Measurements from ENCODE around the gene IGFLR1. TPM values are rescaled to one million over a fixed set of nuclear protein-coding genes. Genes with fewer than 3 reads are reported as not detected.
A peak's percentile ranks its signal among the peaks of the same experiment; 100 is the strongest.

Gene IGFLR1
- total and polyA plus RNA-seq, 4 donors: 7.0 to 59.7 (median 31.2) TPM

GRCh38 chr19:35745328-35746086 lies 3.3 kb upstream of the IGFLR1 start, which contains the start of the genes PSENEN and U2AF1L4:
TSS of gene PSENEN (plus strand) at chr19:35745651. CDS start at chr19:35745931, 280 bp downstream.
TSS of gene U2AF1L4 (minus strand) at chr19:35745418. CDS start at chr19:35745391, 27 bp downstream.
- peaks cover 0 to 3% (median 0%) of the 10 kb centered on the region in 4 donors for H3K36me3 ChIP-seq (ENCODE audit: control insufficient read depth in 4 of 4, insufficient read depth in 3 of 4, low read depth in 1 of 4, low read length in 3 of 4)
- H3K9ac ChIP-seq (ENCODE audit: low read depth in 1 of 2, low read length in 2 of 2): peak within 1 kb of the TSS; percentile 51 to 79
- H3K4me3 ChIP-seq (ENCODE audit: low read depth in 1 of 3, low read length in 3 of 3): peak within 1 kb of the TSS; percentile 81 to 87 (median 82)
- WGBS: under 1% methylated on average over 40 of the region's 40 CpGs
- H3K4me1 ChIP-seq (ENCODE audit: control insufficient read depth in 4 of 4, insufficient read depth in 4 of 4, low read length in 3 of 4): peaks cover 6 to 47% (median 34%) of the 10 kb centered on the region in 4 donors
- peak; percentile 91 for DNase-seq (ENCODE audit: low spot score)
- peak within 1 kb of the TSS; percentile 98 to 99 for H3K27ac ChIP-seq (ENCODE audit: low read depth in 1 of 2, low read length in 2 of 2)
- no peaks in the 10 kb centered on the region for H3K9me3 ChIP-seq (ENCODE audit: control insufficient read depth in 4 of 4, low read length in 3 of 4)
- TF ChIP-seq RAD21 (IDR thresholded peaks at IDR 0.05) (no peak), RXRA (IDR thresholded peaks at IDR 0.05) (peak in 1 of 2 donors; percentile 28), HNF4G (IDR thresholded peaks at IDR 0.05) (no peak), GABPA (IDR thresholded peaks at IDR 0.05 in 1 of 2, conservative IDR thresholded peaks at IDR 0.05 in 1 of 2) (peak; percentile 78 to 94), JUND (IDR thresholded peaks at IDR 0.05) (no peak), EGR1 (IDR thresholded peaks at IDR 0.05; ENCODE audit: low read depth in 2 of 2) (peak; percentile 87 to 93), HNF4A (conservative IDR thresholded peaks at IDR 0.05) (peak in 1 of 2 donors; percentile 3), FOXA2 (IDR thresholded peaks at IDR 0.05) (no peak), SP1 (IDR thresholded peaks at IDR 0.05) (no peak), MAX (IDR thresholded peaks at IDR 0.05) (no peak), TAF1 (conservative IDR thresholded peaks at IDR 0.05) (no peak), YY1 (IDR thresholded peaks at IDR 0.05) (peak; percentile 97)
- TF ChIP-seq, protein P1, sequence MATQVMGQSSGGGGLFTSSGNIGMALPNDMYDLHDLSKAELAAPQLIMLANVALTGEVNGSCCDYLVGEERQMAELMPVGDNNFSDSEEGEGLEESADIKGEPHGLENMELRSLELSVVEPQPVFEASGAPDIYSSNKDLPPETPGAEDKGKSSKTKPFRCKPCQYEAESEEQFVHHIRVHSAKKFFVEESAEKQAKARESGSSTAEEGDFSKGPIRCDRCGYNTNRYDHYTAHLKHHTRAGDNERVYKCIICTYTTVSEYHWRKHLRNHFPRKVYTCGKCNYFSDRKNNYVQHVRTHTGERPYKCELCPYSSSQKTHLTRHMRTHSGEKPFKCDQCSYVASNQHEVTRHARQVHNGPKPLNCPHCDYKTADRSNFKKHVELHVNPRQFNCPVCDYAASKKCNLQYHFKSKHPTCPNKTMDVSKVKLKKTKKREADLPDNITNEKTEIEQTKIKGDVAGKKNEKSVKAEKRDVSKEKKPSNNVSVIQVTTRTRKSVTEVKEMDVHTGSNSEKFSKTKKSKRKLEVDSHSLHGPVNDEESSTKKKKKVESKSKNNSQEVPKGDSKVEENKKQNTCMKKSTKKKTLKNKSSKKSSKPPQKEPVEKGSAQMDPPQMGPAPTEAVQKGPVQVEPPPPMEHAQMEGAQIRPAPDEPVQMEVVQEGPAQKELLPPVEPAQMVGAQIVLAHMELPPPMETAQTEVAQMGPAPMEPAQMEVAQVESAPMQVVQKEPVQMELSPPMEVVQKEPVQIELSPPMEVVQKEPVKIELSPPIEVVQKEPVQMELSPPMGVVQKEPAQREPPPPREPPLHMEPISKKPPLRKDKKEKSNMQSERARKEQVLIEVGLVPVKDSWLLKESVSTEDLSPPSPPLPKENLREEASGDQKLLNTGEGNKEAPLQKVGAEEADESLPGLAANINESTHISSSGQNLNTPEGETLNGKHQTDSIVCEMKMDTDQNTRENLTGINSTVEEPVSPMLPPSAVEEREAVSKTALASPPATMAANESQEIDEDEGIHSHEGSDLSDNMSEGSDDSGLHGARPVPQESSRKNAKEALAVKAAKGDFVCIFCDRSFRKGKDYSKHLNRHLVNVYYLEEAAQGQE (IDR thresholded peaks at IDR 0.05): peak; percentile 11
- TF ChIP-seq, protein P2, sequence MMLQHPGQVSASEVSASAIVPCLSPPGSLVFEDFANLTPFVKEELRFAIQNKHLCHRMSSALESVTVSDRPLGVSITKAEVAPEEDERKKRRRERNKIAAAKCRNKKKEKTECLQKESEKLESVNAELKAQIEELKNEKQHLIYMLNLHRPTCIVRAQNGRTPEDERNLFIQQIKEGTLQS (IDR thresholded peaks at IDR 0.05): peak; percentile 3
- TF ChIP-seq, protein P3, sequence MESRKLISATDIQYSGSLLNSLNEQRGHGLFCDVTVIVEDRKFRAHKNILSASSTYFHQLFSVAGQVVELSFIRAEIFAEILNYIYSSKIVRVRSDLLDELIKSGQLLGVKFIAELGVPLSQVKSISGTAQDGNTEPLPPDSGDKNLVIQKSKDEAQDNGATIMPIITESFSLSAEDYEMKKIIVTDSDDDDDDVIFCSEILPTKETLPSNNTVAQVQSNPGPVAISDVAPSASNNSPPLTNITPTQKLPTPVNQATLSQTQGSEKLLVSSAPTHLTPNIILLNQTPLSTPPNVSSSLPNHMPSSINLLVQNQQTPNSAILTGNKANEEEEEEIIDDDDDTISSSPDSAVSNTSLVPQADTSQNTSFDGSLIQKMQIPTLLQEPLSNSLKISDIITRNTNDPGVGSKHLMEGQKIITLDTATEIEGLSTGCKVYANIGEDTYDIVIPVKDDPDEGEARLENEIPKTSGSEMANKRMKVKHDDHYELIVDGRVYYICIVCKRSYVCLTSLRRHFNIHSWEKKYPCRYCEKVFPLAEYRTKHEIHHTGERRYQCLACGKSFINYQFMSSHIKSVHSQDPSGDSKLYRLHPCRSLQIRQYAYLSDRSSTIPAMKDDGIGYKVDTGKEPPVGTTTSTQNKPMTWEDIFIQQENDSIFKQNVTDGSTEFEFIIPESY (IDR thresholded peaks at IDR 0.05): peak; percentile 91
- TF ChIP-seq, protein P4, sequence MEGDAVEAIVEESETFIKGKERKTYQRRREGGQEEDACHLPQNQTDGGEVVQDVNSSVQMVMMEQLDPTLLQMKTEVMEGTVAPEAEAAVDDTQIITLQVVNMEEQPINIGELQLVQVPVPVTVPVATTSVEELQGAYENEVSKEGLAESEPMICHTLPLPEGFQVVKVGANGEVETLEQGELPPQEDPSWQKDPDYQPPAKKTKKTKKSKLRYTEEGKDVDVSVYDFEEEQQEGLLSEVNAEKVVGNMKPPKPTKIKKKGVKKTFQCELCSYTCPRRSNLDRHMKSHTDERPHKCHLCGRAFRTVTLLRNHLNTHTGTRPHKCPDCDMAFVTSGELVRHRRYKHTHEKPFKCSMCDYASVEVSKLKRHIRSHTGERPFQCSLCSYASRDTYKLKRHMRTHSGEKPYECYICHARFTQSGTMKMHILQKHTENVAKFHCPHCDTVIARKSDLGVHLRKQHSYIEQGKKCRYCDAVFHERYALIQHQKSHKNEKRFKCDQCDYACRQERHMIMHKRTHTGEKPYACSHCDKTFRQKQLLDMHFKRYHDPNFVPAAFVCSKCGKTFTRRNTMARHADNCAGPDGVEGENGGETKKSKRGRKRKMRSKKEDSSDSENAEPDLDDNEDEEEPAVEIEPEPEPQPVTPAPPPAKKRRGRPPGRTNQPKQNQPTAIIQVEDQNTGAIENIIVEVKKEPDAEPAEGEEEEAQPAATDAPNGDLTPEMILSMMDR (IDR thresholded peaks at IDR 0.05; ENCODE audit: low read depth, low read length, missing input control): no peak
- H3K27me3 ChIP-seq (ENCODE audit: control insufficient read depth in 4 of 4, insufficient read depth in 4 of 4, low read length in 3 of 4): no peaks in the 10 kb centered on the region

All from liver (tissue), 9 donors.